CD8-positive, alpha-beta memory T cell (primary cell): Measurements from ENCODE around the gene CYFIP2. TPM values are rescaled to one million over a fixed set of nuclear protein-coding genes. Genes with fewer than 3 reads are reported as not detected.

Experiments
- CTCF ChIA-PET: fragments of 350-600 bp; sonication (Branson Sonifier 250); formaldehyde crosslinking; loops from one replicate; lab custom pipeline; 2021; ENCODE audit warnings: antibody characterized with exemption; lab: Charles Lee
- POLR2A ChIA-PET: fragments of 350-600 bp; sonication (Branson Sonifier 250); formaldehyde crosslinking; loops from one replicate; lab custom pipeline; 2021; ENCODE audit warnings: antibody characterized with exemption; lab: Charles Lee
- DNase-seq, 5 donors: peaks; one replicate each; pipeline versions ENCODE4 v3.0.0 to v3.0.0-alpha.2; 2020 to 2022; ENCODE audit warnings: mixed read lengths in 1 of 5
- H3K27ac ChIP-seq: one replicate; pipeline ENCODE4 v1.7.0; 2013; ENCODE audit warnings: low read depth, mild to moderate bottlenecking, low read length, moderate library complexity
- H3K27me3 ChIP-seq: 2 replicates; pipeline ENCODE4 v1.7.0; 2013; ENCODE audit warnings: low read length, mild to moderate bottlenecking; ENCODE audit not compliant: insufficient read depth, poor library complexity, severe bottlenecking
- H3K36me3 ChIP-seq: 2 replicates; pipeline ENCODE4 v1.7.0; 2013; ENCODE audit warnings: mild to moderate bottlenecking, low read length, moderate library complexity; ENCODE audit not compliant: insufficient read depth
- H3K4me1 ChIP-seq: 2 replicates; pipeline ENCODE4 v1.7.0; 2013; ENCODE audit warnings: mild to moderate bottlenecking, low read length, moderate library complexity; ENCODE audit not compliant: insufficient read depth
- H3K4me3 ChIP-seq: 2 replicates; pipeline ENCODE4 v1.7.0; 2013; ENCODE audit warnings: mild to moderate bottlenecking, low read length
- H3K9me3 ChIP-seq: 2 replicates; pipeline ENCODE4 v1.7.0; 2013; ENCODE audit warnings: mild to moderate bottlenecking, low read length
- H3K27ac Mint-ChIP-seq, 8 donors: one replicate each; pipeline ENCODE4 v1.8.0; 2020 to 2021; ENCODE audit warnings: mixed read lengths in 8 of 8, mild to moderate bottlenecking in 6 of 8, inconsistent platforms in 3 of 8, moderate library complexity in 3 of 8
- H3K27me3 Mint-ChIP-seq, 2 donors: one replicate each; pipeline ENCODE4 v1.8.0; 2020 to 2021; ENCODE audit warnings: mixed read lengths in 2 of 2, mild to moderate bottlenecking in 1 of 2, moderate library complexity in 1 of 2
- H3K36me3 Mint-ChIP-seq, 3 donors: one replicate each; pipeline ENCODE4 v1.8.0; 2020 to 2021; ENCODE audit warnings: mixed read lengths in 3 of 3, inconsistent platforms in 1 of 3, mild to moderate bottlenecking in 1 of 3
- H3K4me1 Mint-ChIP-seq, 3 donors: one replicate each; pipeline ENCODE4 v1.8.0; 2020 to 2021; ENCODE audit warnings: mixed read lengths in 3 of 3, inconsistent platforms in 1 of 3, mild to moderate bottlenecking in 1 of 3
- H3K4me3 Mint-ChIP-seq, 7 donors: one replicate each; pipeline ENCODE4 v1.8.0; 2020 to 2021; ENCODE audit warnings: mixed read lengths in 7 of 7, mild to moderate bottlenecking in 6 of 7, moderate library complexity in 4 of 7, inconsistent platforms in 2 of 7
- H3K9me3 Mint-ChIP-seq, 5 donors: one replicate each; pipeline ENCODE4 v1.8.0; 2020 to 2022; ENCODE audit warnings: mixed read lengths in 5 of 5, mild to moderate bottlenecking in 3 of 5, moderate library complexity in 2 of 5, inconsistent platforms in 1 of 5
- polyA plus RNA-seq: library from polyadenylated mRNA; unstranded; fragments of 300-500 nt; fragmentation: Illumina TruSeq; gene quantifications from one replicate; pipeline ENCODE4 v1.2.3, GENCODE V29; 2021
- total RNA-seq, 2 experiments: library from RNA; stranded (reverse); gene quantifications; one replicate each; pipeline ENCODE4 v1.2.3, GENCODE V29; 2021

Gene CYFIP2
- total and polyA plus RNA-seq, 3 experiments from 2014 or later, result 239 to 534 (median 259) TPM

DNA sequence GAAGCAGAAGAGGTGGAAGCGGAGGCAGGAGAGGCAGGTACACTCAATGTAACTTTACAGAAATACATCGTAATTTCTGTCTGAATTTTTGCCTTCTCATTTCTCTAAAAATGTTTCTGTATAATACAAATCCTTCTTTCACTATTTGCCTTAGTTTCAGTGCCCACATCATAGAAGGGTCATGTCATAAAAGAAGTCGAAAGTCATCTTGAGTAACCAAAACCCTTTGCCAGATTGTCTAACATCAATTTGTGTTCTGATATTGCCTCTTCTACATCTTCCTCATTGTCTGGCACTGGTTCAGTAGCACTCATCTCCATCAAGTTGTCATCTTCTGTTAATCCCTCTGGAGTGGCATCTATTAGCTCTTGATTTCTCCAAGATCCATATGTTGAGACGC is 6.2 kb upstream of the CYFIP2 start:
- H3K9me3 Mint-ChIP-seq, result no peaks in the 10 kb centered on the region
- Histone ChIP-seq H3K27me3 (no peaks in the 10 kb centered on the region), H3K27ac (no peak overlapping the region), H3K4me1 (peaks cover 75% of the 10 kb centered on the region), H3K9me3 (no peaks in the 10 kb centered on the region), H3K4me3 (no peak overlapping the region), H3K36me3 (peaks cover 12% of the 10 kb centered on the region)
- peaks cover 0 to 3% of the 10 kb centered on the region in 2 donors for H3K27me3 Mint-ChIP-seq
- H3K27ac Mint-ChIP-seq, result peak overlapping the region in 7 of 8 donors; percentile 18 to 85 (median 55)
- DNase-seq, result no peak
- ChIA-PET POLR2A (interaction anchor here (1.3 kb wide), 1 partner anchor 117 kb away, joined by 4 read pairs; the partner anchor contains the start of gene MED7), CTCF (interaction anchor here (1.0 kb wide), 1 partner anchor 63 kb away, joined by 3 read pairs; no protein-coding TSS in a partner anchor)
- peak overlapping the region in 2 of 7 donors; percentile 3 to 62 for H3K4me3 Mint-ChIP-seq
- peaks cover 7 to 23% (median 10%) of the 10 kb centered on the region in 3 donors for H3K36me3 Mint-ChIP-seq
- H3K4me1 Mint-ChIP-seq, result peaks cover 65 to 86% (median 79%) of the 10 kb centered on the region in 3 donors

DNA sequence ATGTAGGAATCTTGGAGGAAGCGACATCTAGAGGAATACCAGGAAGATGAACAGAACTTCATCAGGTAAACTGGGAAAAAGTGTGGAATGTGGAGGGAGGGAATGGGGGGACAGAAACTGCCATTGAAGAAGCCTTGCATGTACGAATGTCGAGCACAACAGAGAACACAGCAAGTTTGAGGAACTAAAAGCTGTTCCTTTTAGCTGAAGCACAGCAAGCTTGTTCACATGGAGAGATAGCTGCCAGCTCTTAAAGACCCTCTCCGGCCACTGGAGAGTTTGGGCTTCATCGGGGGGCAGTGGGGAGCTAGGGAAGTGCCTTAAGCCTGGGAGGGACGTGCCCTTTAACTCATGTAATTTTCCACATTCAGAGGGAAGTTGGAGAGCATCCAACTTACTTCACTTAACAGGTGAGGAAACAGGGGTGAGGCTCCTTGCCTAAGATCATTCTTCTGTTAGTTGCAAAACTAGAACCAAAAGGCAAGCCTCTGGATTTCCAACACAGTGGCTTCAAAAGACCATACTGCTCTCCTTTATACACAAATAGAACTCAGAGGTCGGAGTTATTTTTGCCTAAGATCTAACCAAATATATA is 2.3 kb upstream of the CYFIP2 start:
- peak overlapping the region in 3 of 7 donors; percentile 15 to 65 (median 64) for H3K4me3 Mint-ChIP-seq

DNA sequence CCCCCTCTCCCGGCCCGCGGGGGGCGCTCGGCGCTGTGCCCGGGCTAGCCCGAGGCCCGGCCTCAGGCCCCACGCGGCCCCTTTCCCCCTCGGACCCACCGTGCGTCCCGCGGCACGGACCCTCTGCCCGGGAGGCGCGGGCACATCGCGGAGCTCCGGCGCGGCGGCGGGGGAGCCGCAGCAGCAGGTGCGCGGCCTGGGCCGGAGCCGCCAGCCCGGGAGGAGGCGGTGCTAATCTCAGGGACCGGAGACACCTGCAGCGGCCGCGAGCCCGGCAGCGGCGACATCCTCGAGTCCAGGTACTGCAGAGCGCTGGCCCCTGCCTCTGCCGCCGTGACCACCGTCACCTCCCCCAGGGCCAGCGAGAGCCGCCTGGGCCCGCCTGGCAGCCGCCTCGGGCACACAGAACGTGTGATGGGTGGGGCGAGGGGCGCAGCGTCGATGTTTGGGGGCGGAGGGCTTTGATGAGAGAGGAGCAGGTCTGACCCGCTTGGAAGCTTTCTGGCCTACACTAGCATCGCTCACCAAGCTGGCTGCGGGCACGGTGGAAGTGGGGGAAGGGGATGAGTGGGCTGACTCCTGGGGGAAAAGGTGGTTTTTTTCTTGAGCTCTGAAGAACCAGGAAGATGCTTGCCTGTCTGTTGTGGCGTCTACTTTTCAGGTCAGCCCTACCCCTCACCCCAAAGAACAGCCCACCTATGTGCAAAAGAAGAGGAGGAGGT is 524 bp downstream of the CYFIP2 start:
- H3K4me1 Mint-ChIP-seq, result peaks cover 67 to 80% (median 79%) of the 10 kb centered on the region in 3 donors
- POLR2A ChIA-PET, result interaction anchor here (0.5 to 4.5 kb wide), 10 partner anchors 13 to 124 kb away, joined by 3 to 28 read pairs (median 4); partner anchors contain the start of gene MED7

More for the DNA sequence above, 2.3 kb upstream of the CYFIP2 start:
- no peaks in the 10 kb centered on the region for H3K9me3 ChIP-seq
- peak overlapping the region in 3 of 8 donors; percentile 36 to 89 (median 46) for H3K27ac Mint-ChIP-seq
- ChIA-PET POLR2A (interaction anchor here (0.6 to 0.9 kb wide), 2 partner anchors 8 to 19 kb away, joined by 3 read pairs; no protein-coding TSS in a partner anchor), CTCF (interaction anchor here (1.0 to 8.3 kb wide), 3 partner anchors 10 to 40 kb away, joined by 3 to 62 read pairs (median 6); no protein-coding TSS in a partner anchor)
- no peaks in the 10 kb centered on the region for H3K27me3 ChIP-seq
- peaks cover 0 to 19% (median 0%) of the 10 kb centered on the region in 3 donors for H3K36me3 Mint-ChIP-seq
- H3K4me1 ChIP-seq, result peaks cover 65% of the 10 kb centered on the region
- no peak for DNase-seq
- H3K27me3 Mint-ChIP-seq, result peaks cover 0 to 2% of the 10 kb centered on the region in 2 donors
- no peaks in the 10 kb centered on the region for H3K36me3 ChIP-seq
- peaks cover 60 to 80% (median 77%) of the 10 kb centered on the region in 3 donors for H3K4me1 Mint-ChIP-seq
- H3K27ac ChIP-seq, result no peak overlapping the region
- H3K9me3 Mint-ChIP-seq, result no peaks in the 10 kb centered on the region
- no peak overlapping the region for H3K4me3 ChIP-seq

DNA sequence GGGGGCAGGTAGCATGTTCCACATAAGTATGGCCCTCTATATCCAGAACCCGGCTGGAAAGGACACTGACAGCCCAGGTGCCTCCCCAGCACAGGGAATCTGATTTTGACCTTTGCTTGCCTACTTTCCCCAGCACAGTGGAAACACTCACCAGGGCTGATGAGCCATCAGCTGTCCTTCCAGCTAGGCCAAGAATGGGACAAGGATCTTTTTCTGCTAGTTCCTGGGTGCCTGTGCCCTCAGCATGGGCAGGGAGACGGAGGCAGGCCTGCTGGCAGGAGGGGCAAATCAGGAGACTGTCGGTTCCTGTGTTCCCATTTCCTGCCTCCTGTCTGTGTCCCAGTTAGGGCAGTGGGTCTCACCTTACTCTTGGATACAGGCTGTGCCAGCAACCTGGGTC is 1.1 kb downstream of the CYFIP2 start:
- no peaks in the 10 kb centered on the region for H3K27me3 ChIP-seq
- H3K36me3 Mint-ChIP-seq, result peaks cover 7 to 39% (median 10%) of the 10 kb centered on the region in 3 donors
- H3K4me3 ChIP-seq, result peak overlapping the region; percentile 68
- H3K36me3 ChIP-seq, result no peaks in the 10 kb centered on the region
- peak overlapping the region; percentile 68 for H3K27ac ChIP-seq
- H3K27me3 Mint-ChIP-seq, result peaks cover 0 to 2% of the 10 kb centered on the region in 2 donors
- DNase-seq, result no peak
- ChIA-PET POLR2A (interaction anchor here (0.5 to 4.5 kb wide), 7 partner anchors 12 to 124 kb away, joined by 3 to 28 read pairs (median 5); partner anchors contain the start of gene MED7), CTCF (interaction anchor here (0.9 to 8.3 kb wide), 8 partner anchors 9 to 41 kb away, joined by 3 to 62 read pairs (median 6); no protein-coding TSS in a partner anchor)
- no peaks in the 10 kb centered on the region for H3K9me3 ChIP-seq
- H3K4me1 ChIP-seq, result peaks cover 78% of the 10 kb centered on the region
- H3K9me3 Mint-ChIP-seq, result no peaks in the 10 kb centered on the region
- peak overlapping the region; percentile 92 to 99 (median 96) for H3K27ac Mint-ChIP-seq
- H3K4me1 Mint-ChIP-seq, result peaks cover 72 to 85% (median 84%) of the 10 kb centered on the region in 3 donors
- H3K4me3 Mint-ChIP-seq, result peak overlapping the region; percentile 84 to 99 (median 97)

More for the DNA sequence above, 524 bp downstream of the CYFIP2 start:
- peaks cover 5 to 37% (median 7%) of the 10 kb centered on the region in 3 donors for H3K36me3 Mint-ChIP-seq
- no peaks in the 10 kb centered on the region for H3K27me3 ChIP-seq
- peak overlapping the region; percentile 84 to 99 (median 97) for H3K4me3 Mint-ChIP-seq
- no peaks in the 10 kb centered on the region for H3K9me3 Mint-ChIP-seq
- CTCF ChIA-PET, result interaction anchor here (0.9 to 8.3 kb wide), 7 partner anchors 9 to 41 kb away, joined by 3 to 62 read pairs (median 7); no protein-coding TSS in a partner anchor
- H3K4me1 ChIP-seq, result peaks cover 73% of the 10 kb centered on the region
- DNase-seq, result peak; percentile 40 to 73 (median 46)
- no peaks in the 10 kb centered on the region for H3K36me3 ChIP-seq
- peak overlapping the region; percentile 92 to 99 (median 96) for H3K27ac Mint-ChIP-seq
- H3K4me3 ChIP-seq, result peak overlapping the region; percentile 68
- peaks cover 0 to 2% of the 10 kb centered on the region in 2 donors for H3K27me3 Mint-ChIP-seq
- peak overlapping the region; percentile 68 for H3K27ac ChIP-seq
- H3K9me3 ChIP-seq, result no peaks in the 10 kb centered on the region

DNA sequence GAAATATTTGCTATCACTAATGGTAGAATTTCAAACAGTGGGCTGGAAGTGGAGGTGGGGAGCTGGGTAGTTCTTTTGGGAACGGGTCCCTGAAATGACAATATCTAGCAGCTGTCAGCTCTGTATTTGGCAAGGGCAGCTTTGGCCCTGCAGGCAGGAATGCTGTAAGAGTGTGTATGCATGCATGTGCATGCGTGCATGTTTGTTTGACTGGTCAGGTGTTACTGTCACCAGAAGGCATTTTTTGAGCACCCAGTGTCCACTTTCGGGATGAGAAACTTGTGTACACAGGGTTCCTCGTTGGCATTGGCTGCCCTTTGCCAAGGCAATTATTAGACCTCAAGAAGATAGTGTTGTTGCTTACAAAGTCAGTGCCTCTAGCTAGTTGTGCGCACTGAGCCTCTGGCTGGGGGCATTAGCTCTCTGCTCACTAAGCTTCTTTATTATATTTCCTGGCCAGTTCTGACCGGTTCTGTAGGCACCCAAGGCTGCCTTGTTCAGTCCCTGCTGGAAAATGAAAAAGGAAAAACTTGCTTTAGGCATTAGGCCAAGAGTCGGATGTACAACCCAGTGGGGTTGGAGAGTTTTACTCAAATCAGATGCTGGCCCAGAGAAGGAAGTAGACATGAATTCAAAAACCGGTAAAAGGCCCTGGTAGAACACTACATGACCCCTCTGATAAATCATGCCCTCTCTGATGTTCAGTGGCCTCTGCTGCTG is 2.0 kb downstream of the CYFIP2 start:
- POLR2A ChIA-PET, result interaction anchor here (0.7 to 4.5 kb wide), 7 partner anchors 16 to 136 kb away, joined by 3 to 28 read pairs (median 4); partner anchors contain the start of gene MED7

DNA sequence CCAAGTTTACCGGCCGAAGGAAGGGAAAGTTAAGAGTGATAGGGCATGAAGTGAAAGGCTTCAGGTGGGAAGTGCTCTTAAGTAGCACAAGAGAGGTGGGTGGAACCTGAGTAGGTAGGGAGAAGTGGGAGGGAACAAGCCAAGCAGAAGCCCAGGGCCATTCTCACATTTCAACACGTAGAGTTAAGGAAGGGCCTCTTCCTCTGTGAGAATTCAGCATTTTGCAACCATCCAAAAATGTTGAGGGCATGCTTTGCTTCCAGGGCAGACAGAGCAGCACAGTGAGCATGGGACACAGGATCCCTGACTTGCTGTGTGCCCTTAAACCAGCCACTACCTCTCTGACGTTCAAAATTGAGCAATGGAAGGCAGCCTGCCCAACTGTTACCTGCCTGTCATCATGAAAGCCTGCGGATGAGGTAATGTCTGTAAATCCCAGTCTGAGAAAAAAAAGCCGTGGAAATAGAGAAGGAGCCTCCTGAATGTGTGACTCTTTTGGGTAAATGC is 3.3 kb downstream of the CYFIP2 start:
- H3K9me3 Mint-ChIP-seq, result no peaks in the 10 kb centered on the region
- H3K27ac Mint-ChIP-seq, result peak overlapping the region; percentile 95 to 99 (median 98)
- H3K9me3 ChIP-seq, result no peaks in the 10 kb centered on the region
- POLR2A ChIA-PET, result no interaction called here
- CTCF ChIA-PET, result interaction anchor here (3.0 kb wide), 1 partner anchor 39 kb away, joined by 10 read pairs; no protein-coding TSS in a partner anchor
- peaks cover 0 to 2% of the 10 kb centered on the region in 2 donors for H3K27me3 Mint-ChIP-seq
- H3K4me1 Mint-ChIP-seq, result peaks cover 85 to 92% (median 92%) of the 10 kb centered on the region in 3 donors
- no peak overlapping the region for H3K27ac ChIP-seq
- peaks cover 7 to 39% (median 10%) of the 10 kb centered on the region in 3 donors for H3K36me3 Mint-ChIP-seq
- no peaks in the 10 kb centered on the region for H3K27me3 ChIP-seq
- peak in 1 of 5 donors; percentile 52 for DNase-seq
- peak overlapping the region; percentile 84 to 99 (median 97) for H3K4me3 Mint-ChIP-seq
- peak overlapping the region; percentile 33 for H3K4me3 ChIP-seq
- H3K36me3 ChIP-seq, result no peaks in the 10 kb centered on the region
- H3K4me1 ChIP-seq, result peaks cover 85% of the 10 kb centered on the region

More for the DNA sequence above, 2.0 kb downstream of the CYFIP2 start:
- Mint-ChIP-seq H3K36me3 (peaks cover 7 to 39% (median 10%) of the 10 kb centered on the region in 3 donors), H3K27me3 (peaks cover 0 to 2% of the 10 kb centered on the region in 2 donors), H3K4me3 (peak overlapping the region; percentile 84 to 99 (median 97)), H3K27ac (peak overlapping the region; percentile 91 to 99 (median 96)), H3K4me1 (peaks cover 79 to 92% (median 92%) of the 10 kb centered on the region in 3 donors), H3K9me3 (no peaks in the 10 kb centered on the region)
- no peaks in the 10 kb centered on the region for H3K27me3 ChIP-seq
- no peak overlapping the region for H3K27ac ChIP-seq
- no peaks in the 10 kb centered on the region for H3K36me3 ChIP-seq
- H3K9me3 ChIP-seq, result no peaks in the 10 kb centered on the region
- H3K4me3 ChIP-seq, result peak overlapping the region; percentile 68
- peaks cover 86% of the 10 kb centered on the region for H3K4me1 ChIP-seq
- CTCF ChIA-PET, result interaction anchor here (0.9 to 8.3 kb wide), 12 partner anchors 10 to 119 kb away, joined by 3 to 62 read pairs (median 3); no protein-coding TSS in a partner anchor
- DNase-seq, result no peak
